Panc1 (cell line): Measurements from ENCODE around the gene GSTT2. TPM values are rescaled to one million over a fixed set of nuclear protein-coding genes. Genes with fewer than 3 reads are reported as not detected.

ENCODE experiments used
- ATAC-seq: fragments of 200-7000 bp; cut with Tn5 transposase; 2 replicates; pipeline ENCODE4 v1.9.1; 2020; ENCODE audit warnings: mild to moderate bottlenecking, moderate library complexity
- BruUV-seq: library from RNA; stranded (reverse); fragments of 400-500 nt; replicated peaks from 2 replicates; lab custom pipeline; 2021; lab: Mats Ljungman, UMichigan
- CTCF ChIA-PET: fragments of 300-600 bp; sonication (Branson Sonifier 250); formaldehyde crosslinking; loops from one replicate; lab custom pipeline; 2022; ENCODE audit warnings: antibody characterized with exemption; lab: Charles Lee
- POLR2A ChIA-PET: fragments of 300-600 bp; sonication (Branson Sonifier 250); formaldehyde crosslinking; loops from one replicate; lab custom pipeline; 2022; ENCODE audit warnings: antibody characterized with exemption; lab: Charles Lee
- DNase-seq: peaks from one replicate; pipeline ENCODE4 v3.0.0-alpha.2; 2010; ENCODE audit warnings: low read depth, low spot score
- H3K27ac ChIP-seq: 2 replicates; pipeline ENCODE4 v1.5.1; 2011; ENCODE audit warnings: mild to moderate bottlenecking, low read length, inconsistent platforms
- H3K27me3 ChIP-seq: fragments of 200-500 bp; sonication (Bioruptor generic); 2 replicates; pipeline ENCODE4 v1.6.0; 2014; ENCODE audit warnings: low read length, inconsistent platforms; ENCODE audit not compliant: control insufficient read depth, insufficient read depth
- H3K36me3 ChIP-seq: fragments of 200-500 bp; sonication (Bioruptor generic); 2 replicates; pipeline ENCODE4 v1.5.1; 2014; ENCODE audit warnings: inconsistent platforms, mild to moderate bottlenecking, low read length, moderate library complexity; ENCODE audit not compliant: control insufficient read depth, insufficient read depth
- H3K4me1 ChIP-seq: 2 replicates; pipeline ENCODE4 v1.5.1; 2011; ENCODE audit warnings: inconsistent platforms, mild to moderate bottlenecking, low read length, moderate library complexity; ENCODE audit not compliant: control insufficient read depth, insufficient read depth
- H3K4me3 ChIP-seq, 2 experiments: 2 replicates each; pipeline ENCODE4 v1.5.1; 2011 to 2012; ENCODE audit warnings: low read depth in 2 of 2, low read length in 2 of 2, mild to moderate bottlenecking in 2 of 2, inconsistent platforms in 1 of 2, moderate library complexity in 1 of 2
- H3K9me3 ChIP-seq: fragments of 200-500 bp; sonication (Bioruptor generic); 2 replicates; pipeline ENCODE4 v1.5.1; 2014; ENCODE audit warnings: low read depth, mild to moderate bottlenecking, inconsistent platforms, low read length, moderate library complexity; ENCODE audit not compliant: control insufficient read depth, insufficient read depth
- POLR2AphosphoS5 ChIP-seq: IDR thresholded peaks from 2 replicates; pipeline ENCODE4 v1.6.1; 2012; ENCODE audit warnings: mild to moderate bottlenecking, low read depth, low read length, moderate library complexity
- SIN3A ChIP-seq: IDR thresholded peaks from 2 replicates; pipeline ENCODE4 v1.6.1; 2012; ENCODE audit warnings: low read depth, mild to moderate bottlenecking, low read length, moderate library complexity, borderline replicate concordance; ENCODE audit not compliant: insufficient read depth
- TCF7L2 ChIP-seq: IDR thresholded peaks from 2 replicates; pipeline ENCODE4 v1.6.1; 2011; ENCODE audit warnings: mild to moderate bottlenecking, low read depth, low read length, inconsistent platforms
- in situ Hi-C: cut with HindIII; loops from 2 replicates; pipeline ENCODE4 v1.10.0; 2016; ENCODE audit warnings: low sequenced_read_pairs, low pct_unique_long_range_greater_than_20kb
- intact Hi-C: fragments of 100-400 bp; cut with micrococcal nuclease; formaldehyde crosslinking; loops from one replicate; pipeline ENCODE4 v1.10.0; 2022; ENCODE audit not compliant: unreplicated experiment
- total RNA-seq: library from RNA; stranded (reverse); gene quantifications from one replicate; pipeline ENCODE4 v1.2.1, GENCODE V29; 2021; ENCODE audit not compliant: unreplicated experiment
- TF ChIP-seq, protein P1 (sequence below), 2 experiments: IDR thresholded peaks; 2 replicates each; pipeline ENCODE4 v1.6.1; 2011 to 2012; ENCODE audit warnings: low read depth in 2 of 2, control low read depth in 1 of 2, low read length in 1 of 2, mild to moderate bottlenecking in 1 of 2, moderate library complexity in 1 of 2; ENCODE audit not compliant: insufficient read depth in 1 of 2
- TF ChIP-seq, protein P2 (sequence below): fragments of 450-650 bp; IDR thresholded peaks from 2 replicates; pipeline ENCODE4 v1.5.1; 2017; ENCODE audit warnings: mild to moderate bottlenecking

The GSTT2 gene
- total RNA-seq, 1 experiment from 2014 or later, result 0.26 TPM

DNA sequence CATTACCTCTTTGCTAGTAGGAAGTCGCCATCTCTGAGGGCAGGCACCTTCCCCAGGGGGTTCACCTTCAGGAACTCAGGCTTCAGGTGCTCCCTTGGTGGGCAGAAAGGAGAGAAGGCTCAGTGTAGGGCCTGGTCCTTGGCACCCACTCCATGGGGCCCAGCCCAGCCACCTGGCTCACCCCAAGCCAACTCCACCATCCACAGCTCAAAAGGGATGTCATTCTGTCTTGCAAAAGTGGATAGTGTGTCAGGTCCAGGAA lies 28.0 kb downstream of the GSTT2 start:
- H3K27me3 ChIP-seq, result no peaks in the 10 kb centered on the region
- ChIA-PET POLR2A (no interaction called here), CTCF (interaction anchor here (0.7 kb wide), 1 partner anchor 145 kb away, joined by 3 read pairs; no protein-coding TSS in a partner anchor)
- no peak overlapping the region for H3K4me3 ChIP-seq
- no peaks in the 10 kb centered on the region for H3K4me1 ChIP-seq
- no TSS peak for BruUV-seq
- in situ Hi-C loops (no loop called here), intact Hi-C loops (no loop called here)
- no peak overlapping the region for H3K27ac ChIP-seq
- TF ChIP-seq, protein P1, sequence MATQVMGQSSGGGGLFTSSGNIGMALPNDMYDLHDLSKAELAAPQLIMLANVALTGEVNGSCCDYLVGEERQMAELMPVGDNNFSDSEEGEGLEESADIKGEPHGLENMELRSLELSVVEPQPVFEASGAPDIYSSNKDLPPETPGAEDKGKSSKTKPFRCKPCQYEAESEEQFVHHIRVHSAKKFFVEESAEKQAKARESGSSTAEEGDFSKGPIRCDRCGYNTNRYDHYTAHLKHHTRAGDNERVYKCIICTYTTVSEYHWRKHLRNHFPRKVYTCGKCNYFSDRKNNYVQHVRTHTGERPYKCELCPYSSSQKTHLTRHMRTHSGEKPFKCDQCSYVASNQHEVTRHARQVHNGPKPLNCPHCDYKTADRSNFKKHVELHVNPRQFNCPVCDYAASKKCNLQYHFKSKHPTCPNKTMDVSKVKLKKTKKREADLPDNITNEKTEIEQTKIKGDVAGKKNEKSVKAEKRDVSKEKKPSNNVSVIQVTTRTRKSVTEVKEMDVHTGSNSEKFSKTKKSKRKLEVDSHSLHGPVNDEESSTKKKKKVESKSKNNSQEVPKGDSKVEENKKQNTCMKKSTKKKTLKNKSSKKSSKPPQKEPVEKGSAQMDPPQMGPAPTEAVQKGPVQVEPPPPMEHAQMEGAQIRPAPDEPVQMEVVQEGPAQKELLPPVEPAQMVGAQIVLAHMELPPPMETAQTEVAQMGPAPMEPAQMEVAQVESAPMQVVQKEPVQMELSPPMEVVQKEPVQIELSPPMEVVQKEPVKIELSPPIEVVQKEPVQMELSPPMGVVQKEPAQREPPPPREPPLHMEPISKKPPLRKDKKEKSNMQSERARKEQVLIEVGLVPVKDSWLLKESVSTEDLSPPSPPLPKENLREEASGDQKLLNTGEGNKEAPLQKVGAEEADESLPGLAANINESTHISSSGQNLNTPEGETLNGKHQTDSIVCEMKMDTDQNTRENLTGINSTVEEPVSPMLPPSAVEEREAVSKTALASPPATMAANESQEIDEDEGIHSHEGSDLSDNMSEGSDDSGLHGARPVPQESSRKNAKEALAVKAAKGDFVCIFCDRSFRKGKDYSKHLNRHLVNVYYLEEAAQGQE (IDR thresholded peaks at IDR 0.05; ENCODE audit: insufficient read depth in 1 of 2, low read depth in 2 of 2, low read length in 1 of 2), result no peak
- TF ChIP-seq POLR2AphosphoS5 (no peak), TCF7L2 (no peak), SIN3A (no peak)
- TF ChIP-seq, protein P2, sequence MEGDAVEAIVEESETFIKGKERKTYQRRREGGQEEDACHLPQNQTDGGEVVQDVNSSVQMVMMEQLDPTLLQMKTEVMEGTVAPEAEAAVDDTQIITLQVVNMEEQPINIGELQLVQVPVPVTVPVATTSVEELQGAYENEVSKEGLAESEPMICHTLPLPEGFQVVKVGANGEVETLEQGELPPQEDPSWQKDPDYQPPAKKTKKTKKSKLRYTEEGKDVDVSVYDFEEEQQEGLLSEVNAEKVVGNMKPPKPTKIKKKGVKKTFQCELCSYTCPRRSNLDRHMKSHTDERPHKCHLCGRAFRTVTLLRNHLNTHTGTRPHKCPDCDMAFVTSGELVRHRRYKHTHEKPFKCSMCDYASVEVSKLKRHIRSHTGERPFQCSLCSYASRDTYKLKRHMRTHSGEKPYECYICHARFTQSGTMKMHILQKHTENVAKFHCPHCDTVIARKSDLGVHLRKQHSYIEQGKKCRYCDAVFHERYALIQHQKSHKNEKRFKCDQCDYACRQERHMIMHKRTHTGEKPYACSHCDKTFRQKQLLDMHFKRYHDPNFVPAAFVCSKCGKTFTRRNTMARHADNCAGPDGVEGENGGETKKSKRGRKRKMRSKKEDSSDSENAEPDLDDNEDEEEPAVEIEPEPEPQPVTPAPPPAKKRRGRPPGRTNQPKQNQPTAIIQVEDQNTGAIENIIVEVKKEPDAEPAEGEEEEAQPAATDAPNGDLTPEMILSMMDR, result no peak
- no peaks in the 10 kb centered on the region for H3K36me3 ChIP-seq
- no peak for DNase-seq
- no peak for ATAC-seq
- H3K9me3 ChIP-seq, result no peaks in the 10 kb centered on the region

DNA sequence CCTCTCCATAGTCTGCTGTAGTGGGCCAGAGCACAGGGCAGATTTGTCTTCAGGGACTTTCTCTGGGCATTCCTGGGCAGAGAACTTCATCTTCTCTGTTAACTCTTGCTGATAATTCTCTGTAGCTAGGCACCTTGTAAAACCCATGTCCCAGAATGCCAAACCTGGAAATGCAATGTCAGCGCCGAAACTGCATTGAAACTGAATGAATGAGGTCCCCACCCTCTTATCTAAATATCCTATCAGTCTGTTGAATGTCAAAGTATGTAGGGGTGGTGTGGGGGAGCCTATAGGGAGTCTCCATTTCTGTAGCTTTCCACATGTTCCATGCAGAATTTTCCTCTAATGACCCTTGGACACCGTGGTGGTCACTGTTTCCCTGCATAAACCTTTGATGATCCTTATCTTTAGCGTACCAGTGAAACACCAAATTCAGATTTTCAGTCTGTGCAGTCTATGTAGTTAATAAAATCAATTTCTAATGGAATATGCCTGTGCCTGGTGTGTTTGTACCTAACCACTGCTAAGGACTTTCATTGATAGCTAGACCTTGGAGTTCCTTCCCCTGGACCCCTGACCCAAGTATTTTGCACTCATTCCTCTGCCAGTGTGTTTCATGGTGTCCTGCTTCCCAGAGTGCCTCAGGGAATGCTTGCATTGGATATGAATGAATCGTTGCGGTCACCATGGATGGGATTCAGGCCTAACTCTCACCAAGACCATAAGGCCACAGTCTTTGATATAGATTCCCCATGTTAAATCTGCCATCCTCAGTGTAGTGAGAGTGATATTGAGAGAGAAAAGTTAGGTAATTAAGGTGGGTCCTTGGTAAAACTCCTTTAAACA lies 28.7 kb downstream of the GSTT2 start:
- no peak for ATAC-seq

More for the DNA sequence above, 28.7 kb downstream of the GSTT2 start:
- Histone ChIP-seq H3K36me3 (no peaks in the 10 kb centered on the region), H3K4me1 (no peaks in the 10 kb centered on the region), H3K27me3 (no peaks in the 10 kb centered on the region), H3K27ac (no peak overlapping the region), H3K9me3 (no peaks in the 10 kb centered on the region), H3K4me3 (no peak overlapping the region)
- POLR2A ChIA-PET, result no interaction called here
- TF ChIP-seq, protein P1 (IDR thresholded peaks at IDR 0.05; ENCODE audit: insufficient read depth in 1 of 2, low read depth in 2 of 2, low read length in 1 of 2), result no peak
- TF ChIP-seq, protein P2, result no peak
- TF ChIP-seq POLR2AphosphoS5 (no peak), TCF7L2 (no peak), SIN3A (no peak)
- CTCF ChIA-PET, result no interaction called here
- no peak for DNase-seq
- in situ Hi-C loops, result no loop called here
- intact Hi-C loops, result no loop called here
- no TSS peak for BruUV-seq
